GM12878 (cell line): ENCODE results near the gene GPM6B. TPM values are rescaled to one million over a fixed set of nuclear protein-coding genes. Genes with fewer than 3 reads are reported as not detected.

ENCODE experiments used
- ATAC-seq: fragments of 200-7000 bp; cut with Tn5 transposase; 3 replicates; pipeline ENCODE4 v1.9.1; 2020; ENCODE audit warnings: mild to moderate bottlenecking, moderate library complexity
- BruUV-seq: library from RNA; stranded (reverse); fragments of 400-500 nt; replicated peaks from 2 replicates; lab custom pipeline; 2021; lab: Mats Ljungman, UMichigan
- CTCF ChIA-PET: fragments of 300-600 bp; sonication (Branson Sonifier 250); formaldehyde crosslinking; extraction: SDS; loops from one replicate; lab custom pipeline; 2021; ENCODE audit warnings: inconsistent platforms; lab: Yijun Ruan, JAX
- POLR2A ChIA-PET: fragments of 350-600 bp; formaldehyde crosslinking; extraction: SDS; loops from one replicate; lab custom pipeline; 2021; ENCODE audit warnings: inconsistent platforms; lab: Charles Lee
- RAD21 ChIA-PET: fragments of 300-600 bp; sonication (Branson Sonifier 250); formaldehyde crosslinking; loops from one replicate; lab custom pipeline; 2023; ENCODE audit warnings: antibody characterized with exemption; ENCODE audit not compliant: unreplicated experiment; lab: Charles Lee
- SMC1A ChIA-PET: fragments of 300-600 bp; sonication (Branson Sonifier 250); formaldehyde crosslinking; loops from one replicate; lab custom pipeline; 2023; ENCODE audit not compliant: unreplicated experiment, uncharacterized antibody; lab: Charles Lee
- DNase-seq: peaks from one replicate; pipeline ENCODE4 v3.0.0-alpha.2; 2011; ENCODE audit warnings: low read depth, low spot score
- FAIRE-seq: peaks from 3 replicates; lab custom pipeline; 2011; peaks lifted over from hg19 to GRCh38; lab: Jason Lieb, UNC
- H2AFZ ChIP-seq: 2 replicates; pipeline ENCODE4 v1.6.0; 2011; ENCODE audit warnings: low read depth, low read length, control low read depth; ENCODE audit not compliant: control insufficient read depth
- H3K27ac ChIP-seq: 2 replicates; pipeline ENCODE4 v1.5.1; 2011; ENCODE audit warnings: control low read depth; ENCODE audit not compliant: control insufficient read depth, insufficient read depth
- H3K27me3 ChIP-seq, 2 experiments: replicated peaks in 1 of 2; 2 replicates each; pipeline versions ENCODE4 v1.6.0 to v1.6.1; 2011; ENCODE audit warnings: low read length in 1 of 2; ENCODE audit not compliant: control insufficient read depth in 2 of 2, insufficient read depth in 2 of 2
- H3K36me3 ChIP-seq, 2 experiments: 2 replicates each; pipeline ENCODE4 v1.5.1; 2011; ENCODE audit warnings: low read length in 1 of 2; ENCODE audit not compliant: control insufficient read depth in 2 of 2, insufficient read depth in 2 of 2
- H3K4me1 ChIP-seq: 2 replicates; pipeline ENCODE4 v1.6.1; 2011; ENCODE audit warnings: mild to moderate bottlenecking, low read length, moderate library complexity, mixed read lengths; ENCODE audit not compliant: control insufficient read depth, insufficient read depth
- H3K4me2 ChIP-seq: 2 replicates; pipeline ENCODE4 v1.6.0; 2011; ENCODE audit warnings: control low read depth; ENCODE audit not compliant: control insufficient read depth, insufficient read depth
- H3K4me3 ChIP-seq: fragments of 200-600 bp; sonication (generic); 2 replicates; pipeline ENCODE4 v1.5.1; 2016
- H3K79me2 ChIP-seq: 2 replicates; pipeline ENCODE4 v1.6.0; 2011; ENCODE audit warnings: low read length; ENCODE audit not compliant: control insufficient read depth, insufficient read depth
- H3K9ac ChIP-seq: 2 replicates; pipeline ENCODE4 v1.8.0; 2011; ENCODE audit warnings: low read length, control low read depth, mixed read lengths; ENCODE audit not compliant: control insufficient read depth, insufficient read depth
- H3K9me3 ChIP-seq: replicated peaks from 3 replicates; pipeline ENCODE4 v1.5.1; 2011; ENCODE audit warnings: mild to moderate bottlenecking, low read length; ENCODE audit not compliant: control insufficient read depth, insufficient read depth
- H4K20me1 ChIP-seq: 2 replicates; pipeline ENCODE4 v1.6.0; 2011; ENCODE audit not compliant: control insufficient read depth, insufficient read depth
- CHD2 ChIP-seq: IDR thresholded peaks from 2 replicates; pipeline ENCODE4 v1.6.1; 2011; ENCODE audit warnings: low read depth, low read length, improper control_type of control experiment, borderline replicate concordance
- JUNB ChIP-seq: IDR thresholded peaks from 2 replicates; pipeline ENCODE4 v1.6.1; 2016; ENCODE audit warnings: antibody characterized with exemption, mild to moderate bottlenecking
- MTA2 ChIP-seq: fragments of 450-650 bp; IDR thresholded peaks from 2 replicates; pipeline ENCODE4 v1.6.1; 2016; ENCODE audit warnings: low read depth, mild to moderate bottlenecking, moderate library complexity
- NBN ChIP-seq: fragments of 450-650 bp; IDR thresholded peaks from 2 replicates; pipeline ENCODE4 v1.6.1; 2016
- RAD21 ChIP-seq: IDR thresholded peaks from 2 replicates; pipeline ENCODE4 v1.6.1; 2011; ENCODE audit warnings: mild to moderate bottlenecking, low read depth, low read length, moderate library complexity; ENCODE audit not compliant: insufficient read depth
- RB1 ChIP-seq: fragments of 450-650 bp; formaldehyde crosslinking; IDR thresholded peaks from 2 replicates; pipeline ENCODE4 v1.6.1; 2017; ENCODE audit warnings: mild to moderate bottlenecking, borderline replicate concordance
- SIN3A ChIP-seq: IDR thresholded peaks from 2 replicates; pipeline ENCODE4 v1.6.1; 2012; ENCODE audit warnings: low read depth, low read length, improper control_type of control experiment
- SUPT20H ChIP-seq: IDR thresholded peaks from 2 replicates; pipeline ENCODE4 v1.6.1; 2011; ENCODE audit warnings: low read depth, mild to moderate bottlenecking, low read length, moderate library complexity, borderline replicate concordance; ENCODE audit not compliant: control insufficient read depth
- SUZ12 ChIP-seq: fragments of 200-600 bp; sonication (generic); IDR thresholded peaks from one replicate; pipeline ENCODE4 v1.6.1; 2018; ENCODE audit warnings: antibody characterized with exemption, mild to moderate bottlenecking; ENCODE audit not compliant: unreplicated experiment
- TCF3 ChIP-seq: IDR thresholded peaks from 2 replicates; pipeline ENCODE4 v1.6.1; 2012; ENCODE audit warnings: low read depth, mild to moderate bottlenecking, low read length, borderline replicate concordance; ENCODE audit not compliant: insufficient read depth
- WRNIP1 ChIP-seq: IDR thresholded peaks from 2 replicates; pipeline ENCODE4 v1.6.1; 2011; ENCODE audit warnings: low read depth, low read length, improper control_type of control experiment, borderline replicate concordance
- WGBS: methylation state at CpG from one replicate; pipeline ENCODE4 v1.1.6; 2016; ENCODE audit warnings: low lambda C conversion rate; ENCODE audit not compliant: insufficient replicate concordance, insufficient coverage; ENCODE audit errors: missing lambda C conversion rate; 5-methylcytosine and 5-hydroxymethylcytosine counted together
- in situ Hi-C: fragments of 300-500 bp; cut with MboI; formaldehyde crosslinking; loops from 9 replicates; pipeline ENCODE4 v1.14.3; 2018; ENCODE audit warnings: mixed read lengths
- intact Hi-C: fragments of 100-400 bp; cut with micrococcal nuclease; formaldehyde crosslinking; loops from one replicate; pipeline ENCODE4 v1.14.2; 2022; ENCODE audit not compliant: unreplicated experiment
- polyA plus RNA-seq, 11 experiments: library from polyadenylated mRNA; depleted of rRNA in 4 of 11; unstranded in 6 of 11; stranded (reverse) in 5 of 11; fragments of >200 nt; fragmentation: Nextera tagmentation in 4 of 11; fragmentation: Illumina TruSeq in 1 of 11; extraction: Ambion mirVana in 4 of 11; extraction: Trizol in 1 of 11; gene quantifications; 1 replicate in 1 of 11; 2 replicates in 10 of 11; pipeline versions ENCODE4 v1.2.1 to v1.2.3, GENCODE V29; 2011 to 2016; ENCODE audit warnings: inconsistent platforms in 2 of 11, missing spikeins in 2 of 11, low read depth in 1 of 11
- total RNA-seq, 4 experiments: library from RNA; depleted of rRNA in 3 of 4; stranded (reverse); fragments of >200 nt in 3 of 4; fragmentation: Illumina TruSeq in 1 of 4; extraction: Trizol in 1 of 4; gene quantifications; 2 replicates each; pipeline versions ENCODE4 v1.2.1 to v1.2.3, GENCODE V29; 2013 to 2021
- TF ChIP-seq, protein P1 (sequence below): IDR thresholded peaks from 2 replicates; pipeline ENCODE4 v1.6.1; 2011; ENCODE audit warnings: borderline replicate concordance, low read depth, mild to moderate bottlenecking, moderate library complexity, mixed read lengths, low read length; ENCODE audit not compliant: insufficient read depth; ENCODE audit errors: extremely low read length
- TF ChIP-seq, protein P2 (sequence below): fragments of 450-650 bp; formaldehyde crosslinking; IDR thresholded peaks from 2 replicates; pipeline ENCODE4 v1.4.0; 2022; ENCODE audit warnings: mild to moderate bottlenecking, moderate library complexity
- TF ChIP-seq, protein P3 (sequence below): fragments of 450-650 bp; IDR thresholded peaks from 2 replicates; pipeline ENCODE4 v1.6.1; 2017; ENCODE audit warnings: mild to moderate bottlenecking, moderate library complexity

GPM6B gene
- total and polyA plus RNA-seq, 10 of the 15 experiments (the other 5 are each of a cell fraction or from before 2014, with no cell fraction given), result 0.01 to 2.6 (median 0.37) TPM; not detected in 2

DNA sequence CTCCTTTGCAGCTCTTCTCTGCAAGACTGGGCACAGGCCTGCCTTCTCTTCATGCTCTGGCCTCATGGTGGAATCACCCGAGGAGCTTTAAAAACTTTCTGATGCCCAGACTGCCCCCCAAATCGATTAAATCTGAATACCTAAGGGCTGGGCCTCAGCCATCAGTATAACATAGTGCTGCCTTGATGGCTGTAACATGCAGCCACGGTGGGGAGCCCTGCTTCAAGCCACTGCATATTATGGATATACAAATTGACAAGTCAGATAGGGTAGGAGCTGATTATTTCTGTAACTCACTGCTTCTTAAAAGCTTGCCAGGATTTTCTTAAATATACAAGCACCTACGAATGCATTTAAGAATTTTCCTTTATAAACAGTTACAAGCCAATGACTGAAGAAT lies 40.5 kb downstream of the GPM6B start (continued):
- TF ChIP-seq, protein P1, sequence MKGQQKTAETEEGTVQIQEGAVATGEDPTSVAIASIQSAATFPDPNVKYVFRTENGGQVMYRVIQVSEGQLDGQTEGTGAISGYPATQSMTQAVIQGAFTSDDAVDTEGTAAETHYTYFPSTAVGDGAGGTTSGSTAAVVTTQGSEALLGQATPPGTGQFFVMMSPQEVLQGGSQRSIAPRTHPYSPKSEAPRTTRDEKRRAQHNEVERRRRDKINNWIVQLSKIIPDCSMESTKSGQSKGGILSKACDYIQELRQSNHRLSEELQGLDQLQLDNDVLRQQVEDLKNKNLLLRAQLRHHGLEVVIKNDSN, result no peak
- TF ChIP-seq NBN (no peak), RAD21 (no peak), JUNB (no peak), TCF3 (no peak), SIN3A (no peak), MTA2 (no peak), CHD2 (no peak)
- TF ChIP-seq, protein P2, sequence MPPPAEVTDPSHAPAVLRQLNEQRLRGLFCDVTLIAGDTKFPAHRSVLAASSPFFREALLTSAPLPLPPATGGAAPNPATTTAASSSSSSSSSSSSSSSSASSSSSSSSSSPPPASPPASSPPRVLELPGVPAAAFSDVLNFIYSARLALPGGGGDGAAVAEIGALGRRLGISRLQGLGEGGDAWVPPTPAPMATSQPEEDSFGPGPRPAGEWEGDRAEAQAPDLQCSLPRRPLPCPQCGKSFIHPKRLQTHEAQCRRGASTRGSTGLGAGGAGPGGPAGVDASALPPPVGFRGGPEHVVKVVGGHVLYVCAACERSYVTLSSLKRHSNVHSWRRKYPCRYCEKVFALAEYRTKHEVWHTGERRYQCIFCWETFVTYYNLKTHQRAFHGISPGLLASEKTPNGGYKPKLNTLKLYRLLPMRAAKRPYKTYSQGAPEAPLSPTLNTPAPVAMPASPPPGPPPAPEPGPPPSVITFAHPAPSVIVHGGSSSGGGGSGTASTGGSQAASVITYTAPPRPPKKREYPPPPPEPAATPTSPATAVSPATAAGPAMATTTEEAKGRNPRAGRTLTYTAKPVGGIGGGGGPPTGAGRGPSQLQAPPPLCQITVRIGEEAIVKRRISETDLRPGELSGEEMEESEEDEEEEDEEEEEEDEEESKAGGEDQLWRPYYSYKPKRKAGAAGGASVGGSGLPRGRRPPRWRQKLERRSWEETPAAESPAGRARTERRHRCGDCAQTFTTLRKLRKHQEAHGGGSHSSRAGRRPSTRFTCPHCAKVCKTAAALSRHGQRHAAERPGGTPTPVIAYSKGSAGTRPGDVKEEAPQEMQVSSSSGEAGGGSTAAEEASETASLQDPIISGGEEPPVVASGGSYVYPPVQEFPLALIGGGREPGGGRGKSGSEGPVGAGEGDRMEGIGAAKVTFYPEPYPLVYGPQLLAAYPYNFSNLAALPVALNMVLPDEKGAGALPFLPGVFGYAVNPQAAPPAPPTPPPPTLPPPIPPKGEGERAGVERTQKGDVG (CRISPR knock-in tag), result no peak

DNA sequence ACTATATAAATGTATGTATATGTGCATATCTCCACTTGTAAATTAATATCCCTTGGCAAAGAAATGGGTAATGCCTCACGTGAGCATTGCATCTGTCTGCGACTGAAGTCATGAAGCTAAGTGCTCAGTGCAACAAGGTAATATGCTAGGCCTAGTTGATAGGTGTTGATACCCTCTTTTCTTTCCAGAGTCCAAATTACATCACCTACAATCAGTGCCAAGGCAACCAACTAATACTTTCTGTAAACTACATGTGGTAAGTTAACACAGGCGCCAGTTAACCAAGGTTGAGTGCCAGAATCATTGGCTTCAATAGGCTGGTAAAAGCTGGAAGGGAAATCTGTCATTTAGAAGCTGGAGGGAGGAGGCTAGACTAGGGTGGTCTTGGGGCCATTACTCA lies 41.1 kb downstream of the GPM6B start:
- POLR2A ChIA-PET, result no interaction called here
- H3K27ac ChIP-seq, result no peak overlapping the region
- intact Hi-C loops (no loop called here), in situ Hi-C loops (no loop called here)
- RAD21 ChIA-PET, result no interaction called here
- peaks cover 2 to 7% of the 10 kb centered on the region in 2 experiments; a peak in 3 of 4 replicates for H3K36me3 ChIP-seq
- no peaks in the 10 kb centered on the region for H3K79me2 ChIP-seq
- CTCF ChIA-PET, result interaction anchor here (0.8 to 1.2 kb wide), 4 partner anchors 25 to 829 kb away, joined by 3 to 5 read pairs (median 3); no protein-coding TSS in a partner anchor
- no peaks in the 10 kb centered on the region for H3K4me1 ChIP-seq
- H3K9me3 ChIP-seq, result no peaks in the 10 kb centered on the region
- H3K4me2 ChIP-seq, result no peak overlapping the region
- ATAC-seq (no peak), DNase-seq (no peak), FAIRE-seq (no peak)
- SMC1A ChIA-PET, result interaction anchor here (1.0 to 2.0 kb wide), 6 partner anchors 14 to 77 kb away, joined by 3 to 10 read pairs (median 4); no protein-coding TSS in a partner anchor
- WGBS, result 86% methylated on average over 3 of the region's 3 CpGs
- H3K9ac ChIP-seq, result no peak overlapping the region
- H2AFZ ChIP-seq, result no peak overlapping the region
- no TSS peak for BruUV-seq
- no peaks in the 10 kb centered on the region for H4K20me1 ChIP-seq
- no peak overlapping the region for H3K4me3 ChIP-seq
- H3K27me3 ChIP-seq, result no peaks in the 10 kb centered on the region
- TF ChIP-seq RB1 (no peak), WRNIP1 (no peak), JUNB (no peak), SUPT20H (no peak), SUZ12 (no peak)
- TF ChIP-seq, protein P3, sequence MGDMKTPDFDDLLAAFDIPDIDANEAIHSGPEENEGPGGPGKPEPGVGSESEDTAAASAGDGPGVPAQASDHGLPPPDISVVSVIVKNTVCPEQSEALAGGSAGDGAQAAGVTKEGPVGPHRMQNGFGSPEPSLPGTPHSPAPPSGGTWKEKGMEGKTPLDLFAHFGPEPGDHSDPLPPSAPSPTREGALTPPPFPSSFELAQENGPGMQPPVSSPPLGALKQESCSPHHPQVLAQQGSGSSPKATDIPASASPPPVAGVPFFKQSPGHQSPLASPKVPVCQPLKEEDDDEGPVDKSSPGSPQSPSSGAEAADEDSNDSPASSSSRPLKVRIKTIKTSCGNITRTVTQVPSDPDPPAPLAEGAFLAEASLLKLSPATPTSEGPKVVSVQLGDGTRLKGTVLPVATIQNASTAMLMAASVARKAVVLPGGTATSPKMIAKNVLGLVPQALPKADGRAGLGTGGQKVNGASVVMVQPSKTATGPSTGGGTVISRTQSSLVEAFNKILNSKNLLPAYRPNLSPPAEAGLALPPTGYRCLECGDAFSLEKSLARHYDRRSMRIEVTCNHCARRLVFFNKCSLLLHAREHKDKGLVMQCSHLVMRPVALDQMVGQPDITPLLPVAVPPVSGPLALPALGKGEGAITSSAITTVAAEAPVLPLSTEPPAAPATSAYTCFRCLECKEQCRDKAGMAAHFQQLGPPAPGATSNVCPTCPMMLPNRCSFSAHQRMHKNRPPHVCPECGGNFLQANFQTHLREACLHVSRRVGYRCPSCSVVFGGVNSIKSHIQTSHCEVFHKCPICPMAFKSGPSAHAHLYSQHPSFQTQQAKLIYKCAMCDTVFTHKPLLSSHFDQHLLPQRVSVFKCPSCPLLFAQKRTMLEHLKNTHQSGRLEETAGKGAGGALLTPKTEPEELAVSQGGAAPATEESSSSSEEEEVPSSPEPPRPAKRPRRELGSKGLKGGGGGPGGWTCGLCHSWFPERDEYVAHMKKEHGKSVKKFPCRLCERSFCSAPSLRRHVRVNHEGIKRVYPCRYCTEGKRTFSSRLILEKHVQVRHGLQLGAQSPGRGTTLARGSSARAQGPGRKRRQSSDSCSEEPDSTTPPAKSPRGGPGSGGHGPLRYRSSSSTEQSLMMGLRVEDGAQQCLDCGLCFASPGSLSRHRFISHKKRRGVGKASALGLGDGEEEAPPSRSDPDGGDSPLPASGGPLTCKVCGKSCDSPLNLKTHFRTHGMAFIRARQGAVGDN, result no peak
